ENCODE data around the gene ZNF586. TPM values are rescaled to one million over a fixed set of nuclear protein-coding genes. Genes with fewer than 3 reads are reported as not detected.
A peak's percentile ranks its signal among the peaks of the same experiment; 100 is the strongest.

ZNF586 gene
- total RNA-seq, 6 donors from 2014 or later: 13.2 to 30.4 (median 19.6) TPM

DNA sequence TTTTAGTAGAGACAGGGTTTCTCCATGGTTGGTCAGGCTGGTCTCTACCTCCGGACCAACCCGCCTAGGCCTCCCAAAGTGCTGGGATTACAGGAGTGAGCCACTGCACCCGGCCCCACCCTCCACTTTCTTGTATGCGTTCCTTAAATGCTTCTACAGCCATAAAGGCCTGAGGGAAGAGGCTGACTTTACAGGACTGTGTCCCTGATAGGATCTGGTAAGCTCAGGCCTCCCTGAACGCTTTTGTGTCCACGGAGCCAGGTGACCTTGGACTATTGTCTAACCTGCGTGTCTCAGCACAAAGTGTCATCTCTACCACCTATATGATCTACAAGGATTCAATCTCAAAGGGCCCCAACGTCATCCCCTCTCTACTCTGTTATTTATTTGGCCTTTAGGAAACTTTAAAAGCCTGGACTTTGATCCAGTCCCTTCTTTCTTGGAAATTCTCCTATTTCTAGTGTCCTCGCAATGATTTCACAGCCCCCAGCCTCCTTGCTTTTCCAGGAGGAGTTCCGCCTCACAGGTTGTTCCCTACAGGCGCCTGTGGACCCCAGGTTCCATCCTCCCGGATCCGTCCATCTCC is 44.5 kb downstream of the ZNF586 start:
- DNase-seq (no peak), ATAC-seq (ENCODE audit: low FRiP score in 2 of 2) (peak; percentile 23 to 27)
- TF ChIP-seq EP300 (IDR thresholded peaks at IDR 0.05) (no peak), POLR2A (IDR thresholded peaks at IDR 0.05) (no peak), POLR2AphosphoS5 (IDR thresholded peaks at IDR 0.05) (no peak)
- TF ChIP-seq, protein P1, sequence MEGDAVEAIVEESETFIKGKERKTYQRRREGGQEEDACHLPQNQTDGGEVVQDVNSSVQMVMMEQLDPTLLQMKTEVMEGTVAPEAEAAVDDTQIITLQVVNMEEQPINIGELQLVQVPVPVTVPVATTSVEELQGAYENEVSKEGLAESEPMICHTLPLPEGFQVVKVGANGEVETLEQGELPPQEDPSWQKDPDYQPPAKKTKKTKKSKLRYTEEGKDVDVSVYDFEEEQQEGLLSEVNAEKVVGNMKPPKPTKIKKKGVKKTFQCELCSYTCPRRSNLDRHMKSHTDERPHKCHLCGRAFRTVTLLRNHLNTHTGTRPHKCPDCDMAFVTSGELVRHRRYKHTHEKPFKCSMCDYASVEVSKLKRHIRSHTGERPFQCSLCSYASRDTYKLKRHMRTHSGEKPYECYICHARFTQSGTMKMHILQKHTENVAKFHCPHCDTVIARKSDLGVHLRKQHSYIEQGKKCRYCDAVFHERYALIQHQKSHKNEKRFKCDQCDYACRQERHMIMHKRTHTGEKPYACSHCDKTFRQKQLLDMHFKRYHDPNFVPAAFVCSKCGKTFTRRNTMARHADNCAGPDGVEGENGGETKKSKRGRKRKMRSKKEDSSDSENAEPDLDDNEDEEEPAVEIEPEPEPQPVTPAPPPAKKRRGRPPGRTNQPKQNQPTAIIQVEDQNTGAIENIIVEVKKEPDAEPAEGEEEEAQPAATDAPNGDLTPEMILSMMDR (IDR thresholded peaks at IDR 0.05): no peak
- Histone ChIP-seq H3K4me1 (peaks cover 22 to 38% (median 25%) of the 10 kb centered on the region in 4 donors), H3K36me3 (peaks cover 0 to 32% (median 11%) of the 10 kb centered on the region in 4 donors), H3K27me3 (no peaks in the 10 kb centered on the region), H3K9me3 (no peaks in the 10 kb centered on the region), H3K27ac (peak overlapping the region; percentile 73 to 89 (median 83)), H3K4me3 (peak overlapping the region; percentile 30 to 84 (median 76))
- 5 to 26% methylated on average over 7 to 13 of the region's 13 CpGs for WGBS, 2 donors

DNA sequence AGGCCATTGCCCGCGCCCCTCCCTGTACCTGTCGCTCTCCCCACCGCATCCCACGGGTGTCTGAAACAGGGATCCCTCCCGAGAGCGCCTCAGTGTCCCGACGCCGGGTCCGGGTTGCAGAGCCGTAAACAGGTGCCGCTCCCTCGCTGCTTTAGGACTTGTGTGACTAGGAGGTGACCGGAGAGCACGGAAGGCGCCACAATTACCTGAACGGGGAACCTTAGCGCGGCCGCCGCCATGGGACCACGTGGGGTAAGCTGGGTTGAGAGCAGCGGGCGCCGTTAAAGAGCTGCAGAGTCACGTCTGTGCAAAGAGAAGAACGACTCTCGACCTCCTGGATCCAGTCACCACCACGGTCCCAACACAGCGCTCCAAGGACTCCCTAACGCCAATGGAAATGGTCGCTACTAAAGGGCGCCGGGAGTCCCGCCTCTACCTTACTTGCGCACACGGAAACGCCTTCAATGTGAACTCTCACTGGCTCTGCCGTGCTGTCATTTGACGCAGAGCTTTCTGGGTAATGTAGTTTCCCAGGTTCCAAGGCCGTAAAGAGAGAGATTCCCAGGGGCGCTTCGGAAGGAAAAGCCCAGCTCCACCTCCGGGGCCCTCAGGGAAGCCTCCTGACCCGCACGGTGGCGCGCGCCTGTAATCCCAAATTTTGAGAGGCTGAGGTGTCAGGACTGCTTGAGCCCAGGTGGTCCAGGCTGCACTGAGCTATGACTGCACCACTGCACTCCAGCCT is 45.2 kb downstream of the ZNF586 start, which contains the start of gene ZNF552:
ZNF552 (minus strand) TSS at position 409 of the 742 bp plus-strand sequence; CDS start at position 239, 170 bp downstream.
- peaks cover 0 to 25% (median 5%) of the 10 kb centered on the region in 4 donors for H3K36me3 ChIP-seq
- H3K9me3 ChIP-seq: no peaks in the 10 kb centered on the region
- H3K4me3 ChIP-seq: peak within 1 kb of the TSS; percentile 30 to 84 (median 76)
- DNase-seq: peak; percentile 87 to 91
- WGBS, 2 donors: 0 to 1% methylated on average over 27 to 47 of the region's 50 CpGs
- ATAC-seq (ENCODE audit: low FRiP score in 2 of 2): peak; percentile 96
- TF ChIP-seq, protein P1 (IDR thresholded peaks at IDR 0.05): no peak
- TF ChIP-seq POLR2A (IDR thresholded peaks at IDR 0.05) (peak in 3 of 4 donors; percentile 78 to 92 (median 85)), EP300 (IDR thresholded peaks at IDR 0.05) (no peak), POLR2AphosphoS5 (IDR thresholded peaks at IDR 0.05) (peak; percentile 75 to 93)
- H3K4me1 ChIP-seq: peaks cover 22 to 37% (median 25%) of the 10 kb centered on the region in 4 donors
- H3K27ac ChIP-seq: peak within 1 kb of the TSS; percentile 73 to 89 (median 83)
- no peaks in the 10 kb centered on the region for H3K27me3 ChIP-seq

DNA sequence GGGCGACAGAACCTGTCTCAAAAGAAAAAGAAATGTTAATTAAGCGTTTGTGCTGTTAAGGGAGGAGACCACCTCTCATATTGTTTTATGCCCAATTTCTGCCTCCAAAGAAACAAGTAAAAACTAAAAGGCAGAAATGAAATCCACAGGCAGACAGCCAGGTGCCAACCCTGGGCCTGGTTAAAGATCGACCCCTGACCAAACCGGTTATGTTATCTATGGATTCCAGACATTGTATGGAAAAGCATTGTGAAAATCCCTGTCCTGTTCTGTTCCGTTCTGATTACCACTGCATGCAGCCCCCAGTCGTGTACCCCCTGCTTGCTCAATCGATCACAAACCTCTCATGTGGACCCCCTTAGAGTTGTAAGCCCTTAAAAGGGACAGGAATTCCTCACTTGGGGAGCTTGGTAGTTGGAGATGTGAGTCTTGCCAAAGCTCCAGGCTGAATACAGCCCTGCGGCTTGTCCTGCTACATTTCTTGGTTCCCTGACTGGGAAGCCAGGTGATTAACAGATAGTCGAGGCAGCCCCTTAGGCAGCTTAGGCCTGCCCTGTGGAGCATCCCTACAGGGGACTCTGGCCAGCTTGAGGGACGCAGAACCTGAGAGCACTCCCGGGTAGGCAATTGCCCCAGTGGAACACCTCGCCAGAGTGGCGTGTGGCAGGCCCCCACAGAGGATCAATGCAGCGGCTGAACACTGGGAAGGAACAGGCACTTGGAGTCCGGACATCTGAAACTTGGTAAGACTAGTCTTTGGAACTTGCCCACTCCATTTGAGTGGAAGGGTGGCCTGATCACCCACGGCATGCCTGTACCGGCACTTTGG is 46.0 kb downstream of the ZNF586 start:
- peaks cover 27 to 35% (median 31%) of the 10 kb centered on the region in 4 donors for H3K4me1 ChIP-seq

DNA sequence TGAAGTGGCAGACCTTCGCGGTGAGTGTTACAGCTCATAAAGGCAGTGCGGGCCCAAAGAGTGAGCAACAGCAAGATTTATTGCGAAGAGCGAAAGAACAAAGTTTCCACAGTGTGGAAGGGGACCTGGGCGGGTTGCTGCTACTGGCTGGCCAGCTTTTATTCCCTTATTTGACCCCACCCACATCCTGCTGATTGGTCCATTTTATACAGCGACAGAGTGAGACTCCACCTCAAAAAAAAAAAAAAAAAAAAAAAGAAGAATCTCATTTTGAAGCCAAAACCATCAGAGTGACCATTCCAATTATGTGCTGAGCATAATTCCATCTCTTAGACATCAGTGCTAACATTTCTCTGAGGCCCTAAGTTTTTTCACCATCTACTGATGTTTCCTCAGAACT is 47.2 kb downstream of the ZNF586 start:
- ATAC-seq (ENCODE audit: low FRiP score in 2 of 2): no peak
- Histone ChIP-seq H3K27ac (no peak overlapping the region), H3K4me3 (no peak overlapping the region), H3K36me3 (peaks cover 0 to 12% (median 0%) of the 10 kb centered on the region in 4 donors), H3K4me1 (peaks cover 26 to 36% (median 32%) of the 10 kb centered on the region in 4 donors), H3K27me3 (no peaks in the 10 kb centered on the region), H3K9me3 (no peaks in the 10 kb centered on the region)
- WGBS, 2 donors: 90 to 92% methylated on average over 7 of the region's 7 CpGs
- no peak for DNase-seq
- TF ChIP-seq, protein P1 (IDR thresholded peaks at IDR 0.05): no peak
- TF ChIP-seq POLR2A (IDR thresholded peaks at IDR 0.05) (no peak), POLR2AphosphoS5 (IDR thresholded peaks at IDR 0.05) (no peak), EP300 (IDR thresholded peaks at IDR 0.05) (no peak)

More for the DNA sequence above, 46.0 kb downstream of the ZNF586 start:
- ATAC-seq (ENCODE audit: low FRiP score in 2 of 2) (no peak), DNase-seq (no peak)
- peak overlapping the region in 3 of 4 donors; percentile 74 to 84 (median 78) for H3K4me3 ChIP-seq
- H3K9me3 ChIP-seq: no peaks in the 10 kb centered on the region
- 81 to 88% methylated on average over 14 to 16 of the region's 17 CpGs for WGBS, 2 donors
- TF ChIP-seq, protein P1 (IDR thresholded peaks at IDR 0.05): no peak
- TF ChIP-seq EP300 (IDR thresholded peaks at IDR 0.05) (no peak), POLR2A (IDR thresholded peaks at IDR 0.05) (no peak), POLR2AphosphoS5 (IDR thresholded peaks at IDR 0.05) (no peak)
- peak overlapping the region; percentile 73 to 89 (median 83) for H3K27ac ChIP-seq
- H3K36me3 ChIP-seq: peaks cover 0 to 17% (median 2%) of the 10 kb centered on the region in 4 donors
- no peaks in the 10 kb centered on the region for H3K27me3 ChIP-seq

All from upper lobe of left lung (tissue), 6 donors.